NT2/D1 (cell line): ENCODE measurements around the gene PSMD1.

Experiments used
- YY1 ChIP-seq: IDR thresholded peaks from 2 replicates; pipeline ENCODE4 v1.6.1; 2011; ENCODE audit not compliant: insufficient read length, insufficient read depth
- ZNF274 ChIP-seq: IDR thresholded peaks from 2 replicates; pipeline ENCODE4 v1.6.1; 2011; ENCODE audit warnings: mild to moderate bottlenecking, low read depth, low read length

- TF ChIP-seq YY1 (no peak), ZNF274 (no peak)
Observed at GRCh38 chr2:231218366-231218765, 161.7 kb downstream of the PSMD1 start.
